SK-N-SH (cell line): ENCODE measurements around the gene KCNQ2. TPM values are rescaled to one million over a fixed set of nuclear protein-coding genes. Genes with fewer than 3 reads are reported as not detected.

Experiments
- CTCF ChIA-PET: fragments of 300-600, 350-600 bp; formaldehyde crosslinking; extraction: SDS; loops from one replicate; lab custom pipeline; 2021; lab: Yijun Ruan, JAX
- POLR2A ChIA-PET: fragments of 350-600 bp; sonication (Branson Sonifier 250); formaldehyde crosslinking; extraction: SDS; loops from one replicate; lab custom pipeline; 2020; ENCODE audit warnings: antibody characterized with exemption, inconsistent platforms; lab: Yijun Ruan, JAX
- DNase-seq: peaks from one replicate; pipeline ENCODE4 v3.0.0; 2012
- H2AFZ ChIP-seq: fragments of 200-600 bp; sonication (generic); 2 replicates; pipeline ENCODE4 v1.8.1; 2016; ENCODE audit warnings: antibody characterized with exemption, mild to moderate bottlenecking, low read depth
- H3F3A ChIP-seq: fragments of 200-600 bp; sonication (generic); replicated peaks from 2 replicates; pipeline ENCODE3; 2016; ENCODE audit warnings: antibody characterized with exemption, mild to moderate bottlenecking; ENCODE audit not compliant: insufficient read depth
- H3K27ac ChIP-seq, 2 experiments: fragments of 200-500 bp in 1 of 2; fragments of 200-600 bp in 1 of 2; sonication (Bioruptor generic) in 1 of 2; sonication (generic), shearing (Covaris generic) in 1 of 2; 2 replicates each; pipeline versions ENCODE4 v1.5.1 to v1.6.1; 2014 to 2016; ENCODE audit warnings: low read depth in 2 of 2, inconsistent platforms in 1 of 2, low read length in 1 of 2, mild to moderate bottlenecking in 1 of 2, mixed read lengths in 1 of 2
- H3K27me3 ChIP-seq: fragments of 200-600 bp; sonication (generic), shearing (Covaris generic); 2 replicates; pipeline ENCODE4 v1.6.1; 2016; ENCODE audit warnings: mixed run types; ENCODE audit not compliant: insufficient read depth
- H3K36me3 ChIP-seq, 2 experiments: fragments of 200-500 bp in 1 of 2; fragments of 200-600 bp in 1 of 2; sonication (Bioruptor generic) in 1 of 2; sonication (generic) in 1 of 2; replicated peaks in 1 of 2; 2 replicates each; pipeline versions ENCODE3 to v1.5.1; 2014 to 2016; ENCODE audit warnings: low read length in 1 of 2, mild to moderate bottlenecking in 1 of 2; ENCODE audit not compliant: insufficient read depth in 2 of 2, control insufficient read depth in 1 of 2
- H3K4me1 ChIP-seq, 2 experiments: fragments of 200-500 bp in 1 of 2; fragments of 200-600 bp in 1 of 2; sonication (Bioruptor generic) in 1 of 2; sonication (generic), shearing (Covaris generic) in 1 of 2; 2 replicates each; pipeline versions ENCODE4 v1.5.1 to v1.6.1; 2014 to 2016; ENCODE audit warnings: low read depth in 1 of 2, low read length in 1 of 2, mixed run types in 1 of 2; ENCODE audit not compliant: insufficient read depth in 2 of 2, control insufficient read depth in 1 of 2
- H3K4me2 ChIP-seq: fragments of 200-600 bp; sonication (generic), shearing (Covaris generic); 2 replicates; pipeline ENCODE4 v1.6.1; 2017; ENCODE audit warnings: mixed run types
- H3K4me3 ChIP-seq, 2 experiments: fragments of 200-500 bp in 1 of 2; fragments of 200-600 bp in 1 of 2; sonication (Bioruptor generic) in 1 of 2; sonication (generic), shearing (Covaris generic) in 1 of 2; 2 replicates each; pipeline versions ENCODE4 v1.5.1 to v1.8.1; 2014 to 2016; ENCODE audit warnings: low read depth in 2 of 2, inconsistent platforms in 1 of 2, low read length in 1 of 2, mild to moderate bottlenecking in 1 of 2, mixed read lengths in 1 of 2, moderate library complexity in 1 of 2
- H3K79me2 ChIP-seq: fragments of 200-600 bp; sonication (generic); 2 replicates; pipeline ENCODE4 v1.8.1; 2017; ENCODE audit warnings: mild to moderate bottlenecking; ENCODE audit not compliant: insufficient read depth
- H3K9ac ChIP-seq: fragments of 200-600 bp; sonication (generic); 2 replicates; pipeline ENCODE4 v1.6.1; 2017; ENCODE audit warnings: mixed run types
- H3K9me2 ChIP-seq: fragments of 200-600 bp; sonication (generic); 2 replicates; pipeline ENCODE4 v1.6.1; 2017; ENCODE audit warnings: mixed run types
- H3K9me3 ChIP-seq: fragments of 200-600 bp; sonication (generic); 2 replicates; pipeline ENCODE4 v1.6.1; 2017; ENCODE audit warnings: mixed run types, mild to moderate bottlenecking, moderate library complexity
- H4K20me1 ChIP-seq: fragments of 200-600 bp; sonication (generic); 2 replicates; pipeline ENCODE4 v1.6.1; 2017; ENCODE audit warnings: mild to moderate bottlenecking, mixed run types; ENCODE audit not compliant: insufficient read depth
- CTCF ChIP-seq: fragments of 200-600 bp; sonication (generic); IDR thresholded peaks from 2 replicates; pipeline ENCODE4 v1.6.1; 2017; ENCODE audit warnings: antibody characterized with exemption, mild to moderate bottlenecking, moderate library complexity
- ELF1 ChIP-seq: IDR thresholded peaks from 2 replicates; pipeline ENCODE4 v1.4.0; 2012
- EP300 ChIP-seq, 2 experiments: IDR thresholded peaks; 2 replicates each; pipeline versions ENCODE4 v1.4.0 to v1.6.1; 2012; ENCODE audit warnings: borderline replicate concordance in 1 of 2, low read depth in 1 of 2, low read length in 1 of 2
- FOSL2 ChIP-seq: IDR thresholded peaks from 2 replicates; pipeline ENCODE4 v1.4.0; 2012; ENCODE audit warnings: low read depth, mild to moderate bottlenecking, moderate library complexity, borderline replicate concordance
- FOXJ3 ChIP-seq: sonication (generic); formaldehyde crosslinking; IDR thresholded peaks from 2 replicates; pipeline ENCODE4 v1.5.1; 2020; ENCODE audit warnings: mild to moderate bottlenecking, missing genetic modification reagents
- GABPA ChIP-seq: IDR thresholded peaks from 2 replicates; pipeline ENCODE4 v1.4.0; 2012; ENCODE audit warnings: low read depth, mild to moderate bottlenecking
- GATA2 ChIP-seq: sonication (generic); formaldehyde crosslinking; IDR thresholded peaks from 2 replicates; pipeline ENCODE4 v1.5.0; 2020; ENCODE audit warnings: mild to moderate bottlenecking, missing genetic modification reagents
- MAX ChIP-seq: IDR thresholded peaks from 2 replicates; pipeline ENCODE4 v1.4.0; 2012; ENCODE audit warnings: low read depth
- MXI1 ChIP-seq: IDR thresholded peaks from 2 replicates; pipeline ENCODE4 v1.6.1; 2012; ENCODE audit warnings: mild to moderate bottlenecking, low read depth, low read length, improper control_type of control experiment
- NFIC ChIP-seq: IDR thresholded peaks from 2 replicates; pipeline ENCODE4 v1.4.0; 2012; ENCODE audit warnings: borderline replicate concordance
- RAD21 ChIP-seq: IDR thresholded peaks from 2 replicates; pipeline ENCODE4 v1.6.1; 2012; ENCODE audit warnings: mild to moderate bottlenecking, low read length
- RCOR1 ChIP-seq: fragments of 150-350 bp; IDR thresholded peaks from 2 replicates; pipeline ENCODE4 v1.6.1; 2017; ENCODE audit warnings: antibody characterized with exemption, low read length
- RFX5 ChIP-seq: IDR thresholded peaks from 2 replicates; pipeline ENCODE4 v1.6.1; 2012; ENCODE audit warnings: mild to moderate bottlenecking, improper control_type of control experiment, low read length
- TAF1 ChIP-seq: IDR thresholded peaks from 2 replicates; pipeline ENCODE4 v1.6.1; 2012; ENCODE audit warnings: low read depth, mild to moderate bottlenecking, low read length, moderate library complexity, borderline replicate concordance
- TCF12 ChIP-seq: IDR thresholded peaks from 2 replicates; pipeline ENCODE4 v1.4.0; 2012
- TEAD4 ChIP-seq: IDR thresholded peaks from 2 replicates; pipeline ENCODE4 v1.4.0; 2012; ENCODE audit warnings: mild to moderate bottlenecking, borderline replicate concordance; ENCODE audit not compliant: insufficient read depth
- YY1 ChIP-seq: IDR thresholded peaks from 2 replicates; pipeline ENCODE4 v1.4.0; 2012; ENCODE audit warnings: low read depth, mild to moderate bottlenecking
- WGBS: methylation state at CpG from one replicate; pipeline ENCODE4 v1.1.6; 2017; ENCODE audit warnings: low lambda C conversion rate; 5-methylcytosine and 5-hydroxymethylcytosine counted together
- polyA plus RNA-seq, 3 experiments: library from polyadenylated mRNA; depleted of rRNA; stranded (reverse); fragments of >200 nt; gene quantifications; 2 replicates each; pipeline ENCODE4 v1.2.3, GENCODE V29; 2012
- TF ChIP-seq, protein P1 (sequence below): IDR thresholded peaks from 2 replicates; pipeline ENCODE4 v1.4.0; 2012; ENCODE audit warnings: low read depth, borderline replicate concordance
- TF ChIP-seq, protein P2 (sequence below): IDR thresholded peaks from 2 replicates; pipeline ENCODE4 v1.4.0; 2012; ENCODE audit warnings: low read depth, borderline replicate concordance

Gene KCNQ2
- polyA plus RNA-seq, 1 of the 3 experiments (the other 2 are of a cell fraction): 3.9 TPM

- ChIA-PET POLR2A (no interaction called here), CTCF (interaction anchor here (2.2 to 3.0 kb wide), 3 partner anchors 12 to 56 kb away, joined by 10 to 19 read pairs (median 13); no protein-coding TSS in a partner anchor)
- Histone ChIP-seq H3K9me2 (no peaks in the 10 kb centered on the region), H3K36me3 (no peaks in the 10 kb centered on the region), H3K4me2 (no peak overlapping the region), H3K79me2 (no peaks in the 10 kb centered on the region), H3F3A (no peaks in the 10 kb centered on the region), H3K27ac (no peak overlapping the region), H3K9ac (no peak overlapping the region), H3K4me1 (peaks cover 0 to 4% of the 10 kb centered on the region in 2 experiments; a peak in 1 of 4 replicates), H2AFZ (no peak overlapping the region), H3K4me3 (no peak overlapping the region), H3K9me3 (no peaks in the 10 kb centered on the region), H4K20me1 (no peaks in the 10 kb centered on the region), H3K27me3 (no peaks in the 10 kb centered on the region)
- DNase-seq: no peak
- 47% methylated on average over 8 of the region's 22 CpGs for WGBS
- TF ChIP-seq RAD21: no peak
- TF ChIP-seq RFX5: no peak
- no peak for TF ChIP-seq TCF12
- TF ChIP-seq GATA2 (CRISPR knock-in tag): no peak
- no peak for TF ChIP-seq EP300 (IDR thresholded peaks at IDR 0.05; ENCODE audit: borderline replicate concordance in 1 of 2, low read depth in 1 of 2, low read length in 1 of 2)
- no peak for TF ChIP-seq FOXJ3 (CRISPR knock-in tag)
- no peak for TF ChIP-seq TAF1
Observed at GRCh38 chr20:63365601-63366389, 106.7 kb downstream of the KCNQ2 start.

DNA sequence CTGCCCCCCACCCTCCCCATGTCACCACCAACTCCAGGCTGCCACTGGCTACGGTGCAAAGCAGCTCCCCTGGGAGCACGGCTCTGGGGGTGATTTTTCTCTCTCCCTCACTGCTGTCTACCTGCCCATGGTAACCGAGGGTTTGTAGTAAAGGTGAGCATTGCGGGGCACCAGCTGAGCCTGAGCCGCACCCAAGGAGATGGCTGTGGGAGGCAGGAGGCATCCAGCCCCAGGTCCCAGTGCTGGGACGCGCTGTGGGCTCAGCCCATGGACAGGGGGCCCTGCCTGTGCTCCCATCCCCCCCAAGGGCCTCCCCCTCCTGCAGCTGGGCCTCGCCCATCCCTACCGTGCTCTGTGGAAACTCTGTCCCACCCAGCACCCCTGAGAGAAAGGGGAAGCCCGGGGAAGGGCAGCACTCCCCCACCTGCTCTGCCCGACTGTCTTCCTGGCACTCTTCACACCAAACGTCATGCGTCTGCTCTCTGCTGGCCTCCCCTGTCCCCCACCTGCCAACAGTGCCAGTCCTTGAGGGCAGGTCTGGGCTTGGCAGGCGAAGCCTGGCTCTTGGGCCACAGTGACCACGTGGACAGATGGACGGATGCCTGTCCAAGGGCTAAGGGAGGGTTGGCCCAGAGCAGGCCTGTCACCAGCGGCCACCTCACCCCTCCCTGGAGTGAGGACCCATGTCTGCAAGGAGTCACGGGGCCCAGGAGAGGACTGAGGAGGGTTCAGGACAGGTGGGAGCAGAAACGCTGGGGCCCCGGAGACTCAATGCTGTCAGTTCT lies 107.5 kb downstream of the KCNQ2 start:
- H3K27ac ChIP-seq: no peak overlapping the region
- peaks cover 0 to 4% of the 10 kb centered on the region in 2 experiments; a peak in 1 of 4 replicates for H3K4me1 ChIP-seq
- H4K20me1 ChIP-seq: no peaks in the 10 kb centered on the region
- no peaks in the 10 kb centered on the region for H3K9me2 ChIP-seq
- no peaks in the 10 kb centered on the region for H3K9me3 ChIP-seq
- no peak overlapping the region for H3K4me3 ChIP-seq
- POLR2A ChIA-PET: no interaction called here
- no peak overlapping the region for H3K9ac ChIP-seq
- H3K27me3 ChIP-seq: no peaks in the 10 kb centered on the region
- H3K4me2 ChIP-seq: no peak overlapping the region
- no peak for DNase-seq
- WGBS: 33% methylated on average over 3 of the region's 20 CpGs
- H2AFZ ChIP-seq: no peak overlapping the region
- H3K79me2 ChIP-seq: no peaks in the 10 kb centered on the region
- no peaks in the 10 kb centered on the region for H3K36me3 ChIP-seq
- H3F3A ChIP-seq: no peaks in the 10 kb centered on the region
- CTCF ChIA-PET: interaction anchor here (3.2 kb wide), 1 partner anchor 55 kb away, joined by 26 read pairs; no protein-coding TSS in a partner anchor
- TF ChIP-seq NFIC (no peak), CTCF (no peak), RAD21 (no peak), TCF12 (no peak), TEAD4 (no peak), RCOR1 (no peak), FOXJ3 (CRISPR knock-in tag) (no peak), ELF1 (no peak), EP300 (IDR thresholded peaks at IDR 0.05; ENCODE audit: borderline replicate concordance in 1 of 2, low read depth in 1 of 2, low read length in 1 of 2) (no peak), GABPA (no peak), FOSL2 (no peak), GATA2 (CRISPR knock-in tag) (no peak), YY1 (no peak), MXI1 (no peak), MAX (no peak)
- TF ChIP-seq, protein P1, sequence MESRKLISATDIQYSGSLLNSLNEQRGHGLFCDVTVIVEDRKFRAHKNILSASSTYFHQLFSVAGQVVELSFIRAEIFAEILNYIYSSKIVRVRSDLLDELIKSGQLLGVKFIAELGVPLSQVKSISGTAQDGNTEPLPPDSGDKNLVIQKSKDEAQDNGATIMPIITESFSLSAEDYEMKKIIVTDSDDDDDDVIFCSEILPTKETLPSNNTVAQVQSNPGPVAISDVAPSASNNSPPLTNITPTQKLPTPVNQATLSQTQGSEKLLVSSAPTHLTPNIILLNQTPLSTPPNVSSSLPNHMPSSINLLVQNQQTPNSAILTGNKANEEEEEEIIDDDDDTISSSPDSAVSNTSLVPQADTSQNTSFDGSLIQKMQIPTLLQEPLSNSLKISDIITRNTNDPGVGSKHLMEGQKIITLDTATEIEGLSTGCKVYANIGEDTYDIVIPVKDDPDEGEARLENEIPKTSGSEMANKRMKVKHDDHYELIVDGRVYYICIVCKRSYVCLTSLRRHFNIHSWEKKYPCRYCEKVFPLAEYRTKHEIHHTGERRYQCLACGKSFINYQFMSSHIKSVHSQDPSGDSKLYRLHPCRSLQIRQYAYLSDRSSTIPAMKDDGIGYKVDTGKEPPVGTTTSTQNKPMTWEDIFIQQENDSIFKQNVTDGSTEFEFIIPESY: no peak
- TF ChIP-seq, protein P2, sequence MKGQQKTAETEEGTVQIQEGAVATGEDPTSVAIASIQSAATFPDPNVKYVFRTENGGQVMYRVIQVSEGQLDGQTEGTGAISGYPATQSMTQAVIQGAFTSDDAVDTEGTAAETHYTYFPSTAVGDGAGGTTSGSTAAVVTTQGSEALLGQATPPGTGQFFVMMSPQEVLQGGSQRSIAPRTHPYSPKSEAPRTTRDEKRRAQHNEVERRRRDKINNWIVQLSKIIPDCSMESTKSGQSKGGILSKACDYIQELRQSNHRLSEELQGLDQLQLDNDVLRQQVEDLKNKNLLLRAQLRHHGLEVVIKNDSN: no peak
